ENCODE data around the gene LIN28B.
"Not testable (repeated sequence)": the region's sequence is repeated elsewhere in the genome, so short reads cannot be mapped to it uniquely, and the experiment has no call there.

The LIN28B gene

DNA sequence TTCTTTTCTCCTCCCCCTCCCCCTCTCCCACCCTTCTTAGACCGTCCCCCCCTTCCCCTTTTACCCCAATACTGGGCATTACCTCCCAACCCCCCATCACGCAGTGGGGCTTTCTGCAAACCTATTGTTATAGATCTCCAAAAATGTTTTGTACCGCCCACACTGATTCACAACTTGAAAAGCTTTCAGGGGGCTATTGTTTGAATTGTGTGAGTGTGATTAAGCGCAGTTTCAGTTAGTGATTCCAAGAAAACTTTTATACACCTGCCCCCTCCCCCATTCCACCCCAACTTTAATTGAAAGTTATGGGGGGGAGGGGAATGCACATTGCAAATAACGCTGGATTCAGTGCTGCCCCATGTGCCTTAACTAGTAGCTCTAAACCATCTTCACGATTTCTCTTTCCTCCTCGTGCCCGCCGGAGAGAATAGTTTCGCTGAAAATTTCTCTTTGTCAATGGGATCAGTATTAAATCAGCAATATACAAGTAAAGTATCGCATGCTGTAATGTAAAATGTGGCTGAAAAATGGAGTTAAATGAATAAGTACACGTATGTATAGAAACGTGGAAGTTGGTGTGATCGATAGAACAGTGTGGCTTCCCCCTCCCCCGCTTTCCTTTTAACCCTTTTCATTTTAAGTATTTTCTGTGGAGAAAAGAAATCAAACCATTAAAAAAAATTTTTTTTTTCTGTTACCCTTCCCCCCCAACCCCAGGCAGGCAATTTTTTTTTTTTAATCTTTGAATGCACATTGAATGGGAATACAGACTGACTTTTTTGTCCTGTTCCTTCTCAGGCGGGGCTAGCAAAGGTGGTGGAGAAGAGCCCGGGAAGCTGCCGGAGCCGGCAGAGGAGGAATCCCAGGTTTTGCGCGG is 632 bp downstream of the LIN28B start:
- no peak for DNase-seq

DNA sequence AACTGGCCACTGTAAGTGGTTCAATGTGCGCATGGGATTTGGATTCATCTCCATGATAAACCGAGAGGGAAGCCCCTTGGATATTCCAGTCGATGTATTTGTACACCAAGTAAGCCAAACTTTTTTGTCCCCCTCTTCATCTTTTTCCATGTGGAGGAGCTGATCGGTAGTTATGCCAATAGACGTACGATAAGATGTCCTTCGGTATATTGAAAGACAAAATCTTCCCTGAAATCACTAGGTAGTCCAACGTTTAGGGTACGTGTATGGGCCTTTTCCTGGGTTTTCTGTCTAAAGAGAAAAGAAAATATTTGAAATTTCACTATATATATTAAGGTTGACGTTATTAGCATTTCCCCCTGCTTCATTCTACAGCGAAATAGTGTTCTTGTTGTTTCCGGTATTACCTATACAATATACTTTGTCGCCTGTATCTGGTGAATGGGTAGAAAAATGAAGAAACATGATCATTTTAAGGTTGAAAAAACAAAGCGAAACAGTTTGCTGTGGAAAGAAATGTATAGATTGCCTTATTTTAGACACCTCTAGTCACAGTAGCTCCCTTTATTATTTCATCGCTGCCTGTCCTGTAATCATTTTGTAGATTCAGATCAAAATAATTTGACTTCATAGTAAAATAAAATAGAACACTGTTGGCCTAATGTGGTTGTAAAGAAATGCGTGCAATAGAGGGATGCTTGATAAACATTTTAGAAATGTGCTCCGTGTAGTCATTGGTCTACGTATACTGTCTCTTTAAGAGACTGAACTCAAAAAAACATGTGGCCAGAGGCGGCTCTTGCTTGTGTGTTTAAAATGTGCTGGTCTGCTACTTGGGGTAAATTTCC is 1.5 kb downstream of the LIN28B start:
- DNase-seq: no peak

GRCh38 chr6:104959026-104959858 is 2.3 kb downstream of the LIN28B start:
- DNase-seq: no peak

DNA sequence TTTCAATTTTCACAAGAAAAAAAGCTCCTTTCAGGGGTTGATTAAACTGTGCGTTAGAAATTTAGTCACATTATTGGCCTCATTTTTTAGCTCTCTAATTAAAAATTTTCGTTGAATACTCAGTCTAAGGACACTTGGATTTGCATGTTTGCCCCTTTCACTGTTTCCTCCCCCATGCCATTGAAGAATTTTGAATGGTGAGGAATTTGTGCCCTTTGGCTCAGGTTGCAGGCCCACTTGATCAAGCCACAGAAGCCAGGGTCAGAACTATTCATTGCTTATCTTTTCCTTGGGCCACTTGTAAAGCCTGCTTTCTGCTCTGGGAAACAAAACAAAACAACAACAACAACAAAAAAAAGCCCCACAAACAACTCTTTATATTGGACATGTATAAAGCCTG is 12.2 kb downstream of the LIN28B start:
- DNase-seq: no peak

GRCh38 chr6:104969785-104970581 is 13.1 kb downstream of the LIN28B start:
- no peak for DNase-seq

DNA sequence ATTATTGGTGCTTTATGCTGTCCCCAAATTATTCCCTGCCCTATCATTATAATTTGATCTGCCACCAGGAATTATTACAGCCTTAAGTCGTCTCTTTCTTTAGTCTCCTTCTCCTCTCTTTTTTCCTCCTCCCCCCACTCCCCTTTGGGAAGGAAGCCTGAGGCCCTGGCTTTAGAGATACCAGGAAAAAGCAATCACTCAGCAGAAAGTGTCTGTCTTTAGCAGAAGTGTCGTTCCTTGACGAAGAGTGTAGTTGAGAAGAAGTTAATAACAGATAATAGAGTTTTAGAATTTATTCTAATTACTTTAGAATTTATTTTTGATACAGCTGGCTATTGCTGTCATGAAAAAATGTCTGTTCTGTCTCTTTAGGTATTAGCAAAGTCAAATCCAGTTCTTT is 16.5 kb downstream of the LIN28B start:
- no peak for DNase-seq

GRCh38 chr6:104983296-104983695 is 26.4 kb downstream of the LIN28B start:
- DNase-seq: no peak

DNA sequence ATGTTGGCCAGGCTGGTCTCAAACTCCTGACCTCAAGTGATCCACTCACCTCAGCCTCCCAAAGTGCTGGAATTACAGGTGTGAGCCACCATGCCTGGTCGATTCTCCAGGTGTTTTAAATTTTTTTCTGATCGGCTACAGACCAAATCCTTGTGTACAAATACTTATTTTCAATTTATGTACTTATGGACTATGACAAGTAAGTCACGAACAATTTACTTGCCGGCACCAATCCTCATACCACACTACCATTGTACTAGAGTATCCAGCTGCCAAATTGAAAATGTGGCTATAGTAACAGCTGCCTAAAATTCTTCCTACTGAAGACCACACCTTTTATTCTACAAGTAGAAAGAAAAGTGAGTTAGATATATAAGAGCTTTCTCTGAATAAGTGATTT is 26.9 kb downstream of the LIN28B start:
- no peak for DNase-seq

DNA sequence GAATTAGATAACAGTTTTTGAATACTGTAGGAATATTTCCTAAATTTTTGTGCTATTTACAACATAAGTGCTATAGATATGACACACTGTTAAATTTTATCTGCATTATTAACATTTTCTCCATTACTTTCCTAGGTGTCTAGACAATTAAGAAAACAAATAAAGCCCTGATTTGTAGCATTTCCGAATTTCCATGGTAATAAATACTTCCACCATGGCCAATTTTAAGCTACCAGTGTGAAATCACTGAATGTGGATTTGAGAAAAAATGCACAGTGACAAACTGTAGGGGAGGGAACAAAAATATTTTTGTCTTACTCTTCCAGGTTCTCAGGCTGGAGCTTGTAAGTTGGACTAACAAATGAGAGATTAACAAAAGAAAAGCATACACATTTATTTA is 27.9 kb downstream of the LIN28B start:
- no peak for DNase-seq

- DNase-seq: not testable (repeated sequence)
Observed at GRCh38 chr6:104985875-104986274, 29.0 kb downstream of the LIN28B start.

GRCh38 chr6:104986625-104987024 is 29.7 kb downstream of the LIN28B start:
- DNase-seq: no peak

DNA sequence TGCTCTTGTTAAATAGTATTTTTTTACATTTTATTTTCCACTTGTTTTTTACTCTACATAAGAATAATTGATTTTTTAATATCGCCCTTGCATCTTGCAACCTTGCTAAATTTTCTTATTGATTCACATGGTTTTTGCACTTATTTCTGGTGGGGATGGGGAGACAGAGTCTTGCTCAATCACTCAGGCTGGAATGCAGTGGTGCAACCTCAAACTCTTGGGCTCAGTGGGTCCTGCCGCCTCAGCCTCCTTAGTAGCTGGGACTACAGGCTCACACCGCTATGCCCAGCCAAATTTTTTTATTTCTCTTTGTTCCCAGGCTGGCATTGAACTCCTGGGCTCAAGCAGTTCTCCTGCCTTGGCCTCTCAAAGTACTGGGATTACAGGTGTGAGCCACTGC is 30.3 kb downstream of the LIN28B start:
- DNase-seq: no peak

GRCh38 chr6:104990085-104990484 is 33.2 kb downstream of the LIN28B start:
- no peak for DNase-seq

- DNase-seq: not testable (repeated sequence)
Observed at GRCh38 chr6:104991062-104991461, 34.2 kb downstream of the LIN28B start.

GRCh38 chr6:104993576-104993975 is 36.7 kb downstream of the LIN28B start:
- DNase-seq: not testable (repeated sequence)

DNA sequence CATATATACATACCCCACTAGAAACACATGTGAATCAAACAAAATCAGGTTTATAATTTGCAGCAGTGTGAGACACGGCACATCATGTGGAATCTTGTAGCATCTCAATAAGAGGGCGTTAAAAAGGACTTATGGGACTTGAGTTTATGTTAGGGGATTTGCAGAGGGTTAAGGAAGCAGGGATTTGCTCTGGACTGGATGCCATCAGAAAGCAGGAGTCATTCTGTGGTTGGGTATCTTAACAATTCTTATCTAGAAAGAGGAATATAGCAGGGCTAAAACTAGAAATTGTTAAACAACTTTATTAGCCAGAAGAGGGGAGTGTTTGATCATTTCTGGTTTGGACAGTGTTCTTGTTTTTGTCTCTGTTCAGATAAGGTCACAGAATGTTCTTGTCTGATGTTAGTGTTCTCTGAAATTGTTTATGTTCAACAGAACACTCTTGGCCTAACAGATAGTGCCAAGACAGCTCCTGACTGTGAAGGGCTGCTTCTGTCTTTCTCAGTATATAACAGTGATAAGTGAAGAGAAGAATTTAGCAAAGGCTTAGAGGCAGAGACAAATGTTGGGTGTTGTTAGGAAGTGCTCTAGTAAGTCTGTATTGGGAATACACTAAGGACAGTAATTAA is 39.2 kb downstream of the LIN28B start:
- DNase-seq: no peak

DNA sequence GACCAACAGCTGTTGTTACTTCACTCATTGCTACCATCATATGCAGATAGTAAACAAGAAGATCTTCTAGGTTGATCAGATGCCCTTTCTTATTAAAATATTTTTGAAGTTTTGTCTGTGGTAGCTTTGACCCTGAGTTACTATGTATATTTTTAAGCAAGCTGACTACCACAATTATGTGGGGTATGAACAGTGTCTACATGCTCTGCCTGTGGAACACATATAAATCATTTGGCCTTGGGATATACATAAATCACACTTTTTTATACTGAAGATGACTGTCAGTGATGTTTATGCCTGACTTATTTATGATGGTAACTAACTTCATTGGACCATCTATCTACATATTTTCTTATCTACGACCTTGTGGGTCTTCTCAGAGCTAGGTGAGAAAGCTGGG is 44.2 kb downstream of the LIN28B start:
- no peak for DNase-seq

DNA sequence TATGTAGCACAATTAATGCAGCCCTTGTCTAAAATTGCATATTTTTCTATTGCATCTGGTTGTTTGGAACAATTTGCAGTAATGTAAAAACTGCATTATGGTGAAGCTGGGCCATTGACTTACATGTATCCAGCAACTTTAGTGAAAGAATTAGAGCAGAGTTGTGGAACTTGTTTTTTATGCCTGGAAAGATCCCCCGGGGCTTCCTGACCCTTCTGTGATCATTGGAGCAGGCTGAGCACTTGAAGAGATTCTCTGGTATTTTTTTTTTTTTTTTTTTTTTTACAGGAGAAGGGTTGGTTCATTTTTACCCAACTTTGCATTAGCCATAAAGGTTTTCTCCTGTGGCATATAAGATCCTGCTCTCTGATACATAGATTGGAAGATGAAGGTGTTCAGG is 45.0 kb downstream of the LIN28B start:
- DNase-seq: no peak

- no peak for DNase-seq
Observed at GRCh38 chr6:105005451-105005850, 48.5 kb downstream of the LIN28B start.

GRCh38 chr6:105013459-105013858 is 56.6 kb downstream of the LIN28B start:
- DNase-seq: not testable (repeated sequence)

- no peak for DNase-seq
Observed at GRCh38 chr6:105014448-105014847, 57.5 kb downstream of the LIN28B start.

GRCh38 chr6:105014954-105015353 is 58.0 kb downstream of the LIN28B start:
- no peak for DNase-seq
